GM18511 (cell line): ENCODE data around the gene ZNF43.
"Not testable (repeated sequence)": the region's sequence is repeated elsewhere in the genome, so short reads cannot be mapped to it uniquely, and the experiment has no call there.

Source experiments
- ATAC-seq: cut with Tn5 transposase; IDR thresholded peaks from one replicate; pipeline ENCODE4 v1.9.1; 2021; ENCODE audit warnings: mild to moderate bottlenecking, moderate library complexity; ENCODE audit not compliant: unreplicated experiment

Gene ZNF43

GRCh38 chr19:21835810-21836444, at the start of gene ZNF43:
ZNF43 (minus strand) TSS chr19:21836182; CDS start chr19:21836038, 144 bp downstream.
- ATAC-seq: peak; percentile 98

- ATAC-seq: not testable (repeated sequence)
These were observed 49.5 kb upstream of the ZNF43 start for GRCh38 chr19:21885516-21885915.

- ATAC-seq: not testable (repeated sequence)
These were observed 48.8 kb upstream of the ZNF43 start for GRCh38 chr19:21884786-21885185.

- no peak for ATAC-seq
These were observed 47.5 kb upstream of the ZNF43 start for GRCh38 chr19:21883516-21883915.

GRCh38 chr19:21880761-21881160, 44.8 kb upstream of the ZNF43 start:
- ATAC-seq: not testable (repeated sequence)

GRCh38 chr19:21878646-21879045, 42.7 kb upstream of the ZNF43 start:
- no peak for ATAC-seq

GRCh38 chr19:21877976-21878375, 42.0 kb upstream of the ZNF43 start:
- ATAC-seq: no peak

GRCh38 chr19:21876608-21877007, 40.6 kb upstream of the ZNF43 start:
- not testable (repeated sequence) for ATAC-seq

GRCh38 chr19:21856773-21857514, 21.0 kb upstream of the ZNF43 start:
- no peak for ATAC-seq

GRCh38 chr19:21851596-21852345, 15.8 kb upstream of the ZNF43 start:
- ATAC-seq: peak; percentile 99

GRCh38 chr19:21850656-21851255, 14.8 kb upstream of the ZNF43 start:
- no peak for ATAC-seq

GRCh38 chr19:21848706-21849105, 12.7 kb upstream of the ZNF43 start:
- no peak for ATAC-seq

- ATAC-seq: no peak
These were observed 7.1 kb upstream of the ZNF43 start for GRCh38 chr19:21843081-21843480.

- ATAC-seq: no peak
These were observed 5.6 kb upstream of the ZNF43 start for GRCh38 chr19:21841488-21842097.

- no peak for ATAC-seq
These were observed 5.1 kb upstream of the ZNF43 start for GRCh38 chr19:21841081-21841480.

- no peak for ATAC-seq
These were observed 4.0 kb upstream of the ZNF43 start for GRCh38 chr19:21839976-21840375.

GRCh38 chr19:21838646-21839045, 2.7 kb upstream of the ZNF43 start:
- no peak for ATAC-seq

- ATAC-seq: no peak
These were observed 563 bp downstream of the ZNF43 start for GRCh38 chr19:21835429-21835809.

GRCh38 chr19:21833733-21834132, 2.2 kb downstream of the ZNF43 start:
- ATAC-seq: no peak

- ATAC-seq: no peak
These were observed 11.3 kb downstream of the ZNF43 start for GRCh38 chr19:21824679-21825078.

GRCh38 chr19:21823224-21823623, 12.8 kb downstream of the ZNF43 start:
- no peak for ATAC-seq
